Measurements from ENCODE around the gene MASP2. TPM values are rescaled to one million over a fixed set of nuclear protein-coding genes. Genes with fewer than 3 reads are reported as not detected.
"Not testable (repeated sequence)": the region's sequence is repeated elsewhere in the genome, so short reads cannot be mapped to it uniquely, and the experiment has no call there.

MASP2 gene
- total and polyA plus RNA-seq, 2 donors (not counting 1 experiment from before 2014, with no cell fraction given): 0.06 TPM; not detected in 1

GRCh38 chr1:10990828-10991227, 56.2 kb downstream of the MASP2 start:
- intact Hi-C loops (cut with micrococcal nuclease): no loop called here

GRCh38 chr1:10989920-10990516, 57.0 kb downstream of the MASP2 start:
- H2AFZ ChIP-seq (ENCODE audit: insufficient read depth, low read depth, low read length, poor library complexity, severe bottlenecking); H3K9me3 ChIP-seq (ENCODE audit: control extremely low read depth in 1 of 3, control insufficient read depth in 2 of 3, insufficient read depth in 1 of 3, low read length in 2 of 3); H3K27me3 Mint-ChIP-seq; H3K4me3 ChIP-seq (ENCODE audit: control extremely low read depth in 1 of 5, extremely low read depth in 1 of 5, insufficient read depth in 1 of 5, low read depth in 2 of 5, low read length in 4 of 5); ATAC-seq (ENCODE audit: low read depth); H3K36me3 ChIP-seq (replicated peaks in 1 of 2; ENCODE audit: control extremely low read depth in 1 of 2, control insufficient read depth in 1 of 2, extremely low read depth in 1 of 2, insufficient read depth in 2 of 2, low read length in 1 of 2); H3K27ac Mint-ChIP-seq; H3K27me3 ChIP-seq (replicated peaks in 1 of 4; ENCODE audit: control extremely low read depth in 1 of 4, control insufficient read depth in 3 of 4, insufficient read depth in 4 of 4, low read length in 3 of 4); H3K27ac ChIP-seq (ENCODE audit: low read length in 2 of 2); intact Hi-C loops (cut with micrococcal nuclease); H4K20me1 ChIP-seq (ENCODE audit: control insufficient read depth, insufficient read depth, low read length, poor library complexity, severe bottlenecking); H3K4me1 ChIP-seq (ENCODE audit: control insufficient read depth in 2 of 2, insufficient read depth in 2 of 2, low read length in 2 of 2); DNase-seq; H3K4me1 Mint-ChIP-seq; POLR2A ChIA-PET; H3K4me2 ChIP-seq (replicated peaks; ENCODE audit: low read depth, low read length, poor library complexity, severe bottlenecking); H3K9me3 Mint-ChIP-seq (ENCODE audit: insufficient read depth); CTCF ChIA-PET; H3K79me2 ChIP-seq (ENCODE audit: control insufficient read depth, insufficient read depth, low read length); H3K9ac ChIP-seq (ENCODE audit: low read length); H3K4me3 Mint-ChIP-seq: not testable (repeated sequence)
- 100% methylated on average over 3 of the region's 6 CpGs for WGBS (ENCODE audit: insufficient coverage)

More at GRCh38 chr1:10990828-10991227, 56.2 kb downstream of the MASP2 start:
- Mint-ChIP-seq H3K27me3 (no peaks in the 10 kb centered on the region), H3K4me3 (no peak overlapping the region), H3K27ac (no peak overlapping the region), H3K9me3 (ENCODE audit: insufficient read depth) (no peaks in the 10 kb centered on the region), H3K4me1 (peaks cover 2% of the 10 kb centered on the region)
- ChIA-PET POLR2A (no interaction called here), CTCF (no interaction called here)
- Histone ChIP-seq H3K4me2 (replicated peaks; ENCODE audit: low read depth, low read length, poor library complexity, severe bottlenecking) (no peak overlapping the region), H3K4me3 (ENCODE audit: control extremely low read depth in 1 of 5, extremely low read depth in 1 of 5, insufficient read depth in 1 of 5, low read depth in 2 of 5, low read length in 4 of 5) (no peak overlapping the region), H3K36me3 (replicated peaks in 1 of 2; ENCODE audit: control extremely low read depth in 1 of 2, control insufficient read depth in 1 of 2, extremely low read depth in 1 of 2, insufficient read depth in 2 of 2, low read length in 1 of 2) (no peaks in the 10 kb centered on the region), H3K79me2 (ENCODE audit: control insufficient read depth, insufficient read depth, low read length) (no peaks in the 10 kb centered on the region), H3K9ac (ENCODE audit: low read length) (no peak overlapping the region), H3K27me3 (replicated peaks in 1 of 4; ENCODE audit: control extremely low read depth in 1 of 4, control insufficient read depth in 3 of 4, insufficient read depth in 4 of 4, low read length in 3 of 4) (no peaks in the 10 kb centered on the region), H4K20me1 (ENCODE audit: control insufficient read depth, insufficient read depth, low read length, poor library complexity, severe bottlenecking) (no peaks in the 10 kb centered on the region), H3K9me3 (ENCODE audit: control extremely low read depth in 1 of 3, control insufficient read depth in 2 of 3, insufficient read depth in 1 of 3, low read length in 2 of 3) (no peaks in the 10 kb centered on the region), H2AFZ (ENCODE audit: insufficient read depth, low read depth, low read length, poor library complexity, severe bottlenecking) (no peak overlapping the region), H3K27ac (ENCODE audit: low read length in 2 of 2) (no peak overlapping the region), H3K4me1 (ENCODE audit: control insufficient read depth in 2 of 2, insufficient read depth in 2 of 2, low read length in 2 of 2) (peaks cover under 1 to 2% of the 10 kb centered on the region in 2 donors)
- DNase-seq: no peak
- TF ChIP-seq EZH2 (IDR thresholded peaks at IDR 0.05; ENCODE audit: borderline replicate concordance, insufficient read depth, low read depth, low read length, poor library complexity, severe bottlenecking) (no peak), CTCF (IDR thresholded peaks at IDR 0.05) (no peak)
- 93% methylated on average over 5 of the region's 7 CpGs for WGBS (ENCODE audit: insufficient coverage)
- ATAC-seq (ENCODE audit: low read depth): no peak
